ENCODE results near the gene CELA3A. TPM values are rescaled to one million over a fixed set of nuclear protein-coding genes. Genes with fewer than 3 reads are reported as not detected.

The CELA3A gene
- total and polyA plus RNA-seq, 2 of the 13 experiments (the other 11 are each of a cell fraction or from before 2014, with no cell fraction given) = 0.09 TPM; not detected in 1

GRCh38 chr1:22052115-22053016 lies 50.9 kb downstream of the CELA3A start, which contains the start of gene CDC42 (continued):
- TF ChIP-seq ADNP (CRISPR knock-in tag; IDR thresholded peaks at IDR 0.05) (peak; percentile 78; the same call in 1 of the 2 replicates), CENPX (CRISPR knock-in tag; IDR thresholded peaks at IDR 0.05) (no peak), KDM5B (CRISPR knock-in tag; IDR thresholded peaks at IDR 0.05; ENCODE audit: borderline replicate concordance) (no peak; the same call in 1 of the 2 replicates), ZNF891 (CRISPR knock-in tag; IDR thresholded peaks at IDR 0.05) (0 out of 2 replicates have a peak, but pooled peaks have one; percentile 31), ATAD3A (CRISPR knock-in tag; IDR thresholded peaks at IDR 0.05) (no peak), ZSCAN20 (CRISPR knock-in tag; IDR thresholded peaks at IDR 0.05; ENCODE audit: borderline replicate concordance) (no peak), MIER2 (CRISPR knock-in tag; IDR thresholded peaks at IDR 0.05) (no peak), SNAPC2 (CRISPR knock-in tag; IDR thresholded peaks at IDR 0.05) (peak; percentile 79), PBX3 (CRISPR knock-in tag; IDR thresholded peaks at IDR 0.05; ENCODE audit: borderline replicate concordance) (no peak), NCOR1 (IDR thresholded peaks at IDR 0.05; ENCODE audit: borderline replicate concordance, low read length) (no peak), FLYWCH1 (CRISPR knock-in tag; IDR thresholded peaks at IDR 0.05) (no peak), RFXANK (CRISPR knock-in tag; IDR thresholded peaks at IDR 0.05) (no peak), TARDBP (CRISPR knock-in tag; IDR thresholded peaks at IDR 0.05) (peak; percentile 93), STAT5B (CRISPR knock-in tag; IDR thresholded peaks at IDR 0.05) (no peak), RBM39 (IDR thresholded peaks at IDR 0.05; ENCODE audit: low read depth, low read length, poor library complexity, severe bottlenecking) (peak; percentile 53), ZNF607 (CRISPR knock-in tag; IDR thresholded peaks at IDR 0.05; ENCODE audit: borderline replicate concordance) (peak; percentile 84), ZNF451 (CRISPR knock-in tag; IDR thresholded peaks at IDR 0.05) (peak; percentile 85; the same call in 1 of the 2 replicates), GABPB1 (CRISPR knock-in tag; IDR thresholded peaks at IDR 0.05) (peak; percentile 91), FOXM1 (CRISPR knock-in tag; IDR thresholded peaks at IDR 0.05) (no peak), ZNF703 (CRISPR knock-in tag; IDR thresholded peaks at IDR 0.05; ENCODE audit: borderline replicate concordance) (no peak), ZNF557 (CRISPR knock-in tag; IDR thresholded peaks at IDR 0.05) (no peak), TAF15 (IDR thresholded peaks at IDR 0.05; ENCODE audit: low read depth, low read length, poor library complexity, severe bottlenecking) (no peak)
- TF ChIP-seq, protein P1, sequence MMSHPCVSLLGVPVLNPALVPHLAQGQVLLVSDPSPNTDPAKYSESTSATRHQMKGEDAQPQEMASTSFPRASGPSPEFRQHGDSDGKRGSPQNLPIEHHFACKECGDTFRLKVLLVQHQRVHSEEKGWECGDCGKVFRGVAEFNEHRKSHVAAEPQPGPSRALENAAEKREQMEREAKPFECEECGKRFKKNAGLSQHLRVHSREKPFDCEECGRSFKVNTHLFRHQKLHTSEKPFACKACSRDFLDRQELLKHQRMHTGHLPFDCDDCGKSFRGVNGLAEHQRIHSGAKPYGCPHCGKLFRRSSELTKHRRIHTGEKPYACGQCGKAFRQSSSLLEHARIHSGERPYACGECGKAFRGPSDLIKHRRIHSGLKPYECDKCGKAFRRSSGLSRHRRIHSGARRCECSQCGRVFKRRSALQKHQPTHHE (CRISPR knock-in tag; IDR thresholded peaks at IDR 0.05; ENCODE audit: borderline replicate concordance) = no peak
- TF ChIP-seq, protein P2, sequence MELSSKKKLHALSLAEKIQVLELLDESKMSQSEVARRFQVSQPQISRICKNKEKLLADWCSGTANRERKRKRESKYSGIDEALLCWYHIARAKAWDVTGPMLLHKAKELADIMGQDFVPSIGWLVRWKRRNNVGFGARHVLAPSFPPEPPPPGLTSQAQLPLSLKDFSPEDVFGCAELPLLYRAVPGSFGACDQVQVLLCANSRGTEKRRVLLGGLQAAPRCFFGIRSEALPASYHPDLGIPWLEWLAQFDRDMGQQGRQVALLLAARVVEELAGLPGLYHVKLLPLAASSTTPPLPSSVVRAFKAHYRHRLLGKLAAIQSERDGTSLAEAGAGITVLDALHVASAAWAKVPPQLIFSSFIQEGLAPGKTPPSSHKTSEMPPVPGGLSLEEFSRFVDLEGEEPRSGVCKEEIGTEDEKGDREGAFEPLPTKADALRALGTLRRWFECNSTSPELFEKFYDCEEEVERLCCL (CRISPR knock-in tag; IDR thresholded peaks at IDR 0.05; ENCODE audit: borderline replicate concordance) = no peak
- TF ChIP-seq, protein P3, sequence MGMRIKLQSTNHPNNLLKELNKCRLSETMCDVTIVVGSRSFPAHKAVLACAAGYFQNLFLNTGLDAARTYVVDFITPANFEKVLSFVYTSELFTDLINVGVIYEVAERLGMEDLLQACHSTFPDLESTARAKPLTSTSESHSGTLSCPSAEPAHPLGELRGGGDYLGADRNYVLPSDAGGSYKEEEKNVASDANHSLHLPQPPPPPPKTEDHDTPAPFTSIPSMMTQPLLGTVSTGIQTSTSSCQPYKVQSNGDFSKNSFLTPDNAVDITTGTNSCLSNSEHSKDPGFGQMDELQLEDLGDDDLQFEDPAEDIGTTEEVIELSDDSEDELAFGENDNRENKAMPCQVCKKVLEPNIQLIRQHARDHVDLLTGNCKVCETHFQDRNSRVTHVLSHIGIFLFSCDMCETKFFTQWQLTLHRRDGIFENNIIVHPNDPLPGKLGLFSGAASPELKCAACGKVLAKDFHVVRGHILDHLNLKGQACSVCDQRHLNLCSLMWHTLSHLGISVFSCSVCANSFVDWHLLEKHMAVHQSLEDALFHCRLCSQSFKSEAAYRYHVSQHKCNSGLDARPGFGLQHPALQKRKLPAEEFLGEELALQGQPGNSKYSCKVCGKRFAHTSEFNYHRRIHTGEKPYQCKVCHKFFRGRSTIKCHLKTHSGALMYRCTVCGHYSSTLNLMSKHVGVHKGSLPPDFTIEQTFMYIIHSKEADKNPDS (CRISPR knock-in tag; IDR thresholded peaks at IDR 0.05) = no peak
